CD4-positive, alpha-beta T cell treated with Interleukin-21 for 1 hour (primary cell): ENCODE measurements around the gene PLA2G4E.

ENCODE experiments used
- DNase-seq: peaks from one replicate; pipeline ENCODE4 v3.0.0-alpha.2; 2020

The PLA2G4E gene

DNA sequence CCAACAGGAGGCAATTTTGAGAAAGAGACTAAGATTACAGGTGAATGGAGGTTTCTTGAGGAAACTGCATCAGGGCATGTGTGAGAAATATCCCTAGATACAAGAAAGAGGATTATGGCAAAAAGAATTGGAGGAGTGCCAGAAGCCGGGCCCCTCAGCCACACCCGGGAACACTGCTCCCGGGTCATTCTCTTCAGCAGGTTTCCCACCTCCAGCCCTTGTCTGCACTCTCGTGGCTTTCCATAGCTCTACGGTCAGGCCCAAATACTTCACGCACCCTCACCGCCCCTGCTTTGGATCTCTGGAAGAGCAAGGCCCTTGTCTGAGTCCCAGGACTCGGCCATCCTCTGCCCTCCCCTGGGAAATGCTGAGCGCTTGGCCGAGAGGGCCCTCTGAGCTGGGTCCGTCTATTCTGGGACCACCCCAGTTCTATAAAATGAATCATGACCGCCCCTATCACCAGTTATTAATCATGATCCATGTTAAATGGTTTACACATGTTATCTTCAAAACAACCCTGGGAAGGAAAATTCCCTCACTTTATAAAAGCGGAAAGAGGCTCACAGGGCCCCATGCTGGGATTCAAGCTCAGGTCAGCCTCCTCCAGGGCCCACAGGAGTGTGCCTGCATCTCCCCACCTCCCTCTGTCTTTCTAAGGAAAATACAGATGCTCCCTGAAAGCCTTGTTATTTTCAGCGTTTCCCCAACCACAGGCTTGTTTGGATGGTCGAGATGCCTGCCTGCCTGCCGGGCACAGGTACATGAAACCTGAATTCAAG is 88.1 kb downstream of the PLA2G4E start:
- DNase-seq, result no peak

DNA sequence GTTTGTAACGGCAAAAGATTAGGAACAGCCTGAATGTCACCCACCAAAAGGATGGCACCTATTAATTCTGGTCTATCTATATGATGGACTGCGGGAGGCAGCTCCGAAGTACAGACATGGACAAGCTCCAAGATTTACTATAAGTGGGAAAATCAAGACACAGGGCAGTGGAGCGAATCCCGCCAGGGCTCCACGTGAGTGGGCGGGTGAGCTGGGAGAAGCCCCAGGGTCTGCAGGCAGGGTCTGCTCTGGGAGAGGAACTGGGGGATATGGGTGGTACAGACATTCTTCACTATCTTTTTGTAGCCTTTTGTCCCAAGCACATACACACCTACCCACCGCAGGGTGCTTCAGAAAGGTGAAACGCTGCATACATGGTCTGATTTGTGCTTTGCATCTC is 88.7 kb downstream of the PLA2G4E start:
- DNase-seq, result no peak
